T1000 (cell line): ENCODE measurements around the gene IZUMO1.
"Not testable (repeated sequence)": the region's sequence is repeated elsewhere in the genome, so short reads cannot be mapped to it uniquely, and the experiment has no call there.

Source experiments
- DNase-seq: peaks from one replicate; lab custom pipeline; 2025; ENCODE audit warnings: mixed read lengths; lab: John Stamatoyannopoulos, UW

The IZUMO1 gene

GRCh38 chr19:48746738-48747575, at the start of gene IZUMO1:
IZUMO1 (minus strand) TSS chr19:48746909; CDS start chr19:48745859, 1,050 bp downstream.
- peak; percentile 93 for DNase-seq

GRCh38 chr19:48795685-48796070, 49.0 kb upstream of the IZUMO1 start:
- DNase-seq = no peak

GRCh38 chr19:48795055-48795684, 48.5 kb upstream of the IZUMO1 start:
- DNase-seq = peak; percentile 80

GRCh38 chr19:48794291-48794690, 47.6 kb upstream of the IZUMO1 start:
- DNase-seq = no peak

GRCh38 chr19:48793271-48793670, 46.6 kb upstream of the IZUMO1 start:
- DNase-seq = no peak

GRCh38 chr19:48787331-48787730, 40.6 kb upstream of the IZUMO1 start:
- not testable (repeated sequence) for DNase-seq

- not testable (repeated sequence) for DNase-seq
Measured at GRCh38 chr19:48786422-48786821, 39.7 kb upstream of the IZUMO1 start.

- DNase-seq = no peak
Measured at GRCh38 chr19:48784527-48784926, 37.8 kb upstream of the IZUMO1 start.

- peak; percentile 18 for DNase-seq
Measured at GRCh38 chr19:48780631-48781391, 34.1 kb upstream of the IZUMO1 start.

- no peak for DNase-seq
Measured at GRCh38 chr19:48779636-48780035, 32.9 kb upstream of the IZUMO1 start.

- DNase-seq = no peak
Measured at GRCh38 chr19:48777720-48778119, 31.0 kb upstream of the IZUMO1 start.

- DNase-seq = no peak
Measured at GRCh38 chr19:48777139-48777538, 30.4 kb upstream of the IZUMO1 start.

GRCh38 chr19:48772503-48772953, 25.8 kb upstream of the IZUMO1 start:
- DNase-seq = no peak

GRCh38 chr19:48770734-48771472, 24.2 kb upstream of the IZUMO1 start:
- DNase-seq = no peak

- DNase-seq = no peak
Measured at GRCh38 chr19:48770266-48770665, 23.6 kb upstream of the IZUMO1 start.

GRCh38 chr19:48768994-48769713, 22.4 kb upstream of the IZUMO1 start:
- DNase-seq = no peak

GRCh38 chr19:48768171-48768753, 21.6 kb upstream of the IZUMO1 start:
- DNase-seq = not testable (repeated sequence)

GRCh38 chr19:48765816-48766215, 19.1 kb upstream of the IZUMO1 start:
- not testable (repeated sequence) for DNase-seq

GRCh38 chr19:48760504-48761205, 13.9 kb upstream of the IZUMO1 start:
- no peak for DNase-seq

GRCh38 chr19:48757741-48758144, 11.0 kb upstream of the IZUMO1 start:
- DNase-seq = no peak
